ENCODE data around the gene DGKB.

DGKB gene

DNA sequence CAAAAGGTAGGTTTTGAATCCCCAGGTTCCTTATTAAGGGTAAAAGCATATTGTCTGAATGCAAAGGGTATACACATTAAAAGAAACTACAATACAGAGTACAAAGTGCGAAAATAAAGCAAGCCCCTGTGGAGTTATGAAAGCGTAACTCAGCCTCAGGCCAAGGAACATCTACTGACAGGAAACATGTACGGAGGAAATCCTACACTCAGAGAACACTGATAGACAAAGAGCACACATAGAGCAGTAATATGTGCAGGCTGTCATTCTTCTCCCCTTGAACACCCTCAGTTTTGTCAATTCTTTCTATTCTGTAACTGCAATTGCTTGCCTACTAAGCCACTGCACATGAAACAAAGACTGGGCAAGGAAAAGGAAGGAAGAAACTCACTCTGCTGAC, 150.2 kb downstream of the DGKB start:
- DNase-seq, result no peak

GRCh38 chr7:14751461-14751860, 151.1 kb downstream of the DGKB start:
- no peak for DNase-seq

DNA sequence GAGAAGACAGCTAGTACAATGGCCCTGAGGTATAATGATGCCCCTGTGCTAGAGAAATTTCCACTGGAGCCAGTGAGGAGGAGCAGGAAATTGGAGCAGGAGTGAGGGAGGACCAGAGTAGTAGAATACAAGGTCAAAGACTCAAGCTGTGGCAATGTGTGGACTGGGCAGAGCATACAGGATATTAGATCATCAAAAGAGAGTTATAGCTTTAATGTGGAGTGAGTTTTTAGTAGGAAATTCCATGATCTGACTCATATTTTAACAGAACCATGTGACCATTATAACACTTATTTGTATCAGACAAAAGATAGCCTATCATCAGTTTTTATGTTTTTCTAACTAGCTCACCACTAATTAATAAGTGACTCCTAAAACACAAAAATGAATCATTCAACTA, 154.1 kb downstream of the DGKB start:
- DNase-seq, result no peak

GRCh38 chr7:14747701-14748100, 154.8 kb downstream of the DGKB start:
- no peak for DNase-seq

GRCh38 chr7:14745076-14745475, 157.5 kb downstream of the DGKB start:
- DNase-seq, result no peak

GRCh38 chr7:14740606-14741005, 161.9 kb downstream of the DGKB start:
- DNase-seq, result no peak

DNA sequence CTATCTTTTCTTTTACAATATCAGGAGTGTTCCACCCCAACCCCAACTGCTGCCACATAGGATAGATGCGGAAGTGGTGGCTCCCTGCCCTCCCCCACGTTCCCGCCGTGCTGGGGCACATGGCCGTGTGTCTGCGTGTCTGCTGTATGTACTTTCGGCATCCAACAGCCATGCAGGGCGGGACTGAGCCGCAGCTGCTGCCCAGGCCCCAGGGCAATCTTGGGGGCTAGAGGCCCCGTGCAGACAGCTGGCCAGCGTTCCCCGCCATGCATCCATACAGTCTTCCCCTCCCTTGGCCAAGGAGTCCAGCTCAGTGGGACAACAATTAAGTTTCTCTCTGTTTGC, 162.7 kb downstream of the DGKB start:
- DNase-seq, result no peak

- no peak for DNase-seq
These were observed 163.2 kb downstream of the DGKB start for GRCh38 chr7:14739168-14739840.

DNA sequence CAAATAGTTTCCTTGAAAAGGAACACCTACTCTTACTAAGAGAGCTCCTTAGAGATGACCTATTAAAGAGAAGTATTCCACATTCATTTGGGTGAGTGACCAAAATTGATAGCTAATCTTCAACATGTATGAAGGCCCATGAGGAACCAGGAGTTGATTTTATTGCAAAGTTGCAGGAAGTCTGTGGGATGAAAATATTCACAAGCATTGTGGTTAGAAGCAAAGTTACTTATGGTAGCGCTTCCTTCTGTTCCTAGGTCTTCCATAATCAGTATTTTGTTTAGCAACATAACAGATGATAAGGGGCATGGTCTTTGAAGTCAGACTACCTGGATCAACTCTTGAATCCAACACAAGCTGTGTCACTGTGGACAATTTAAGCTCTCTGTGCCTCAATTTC, 164.5 kb downstream of the DGKB start:
- no peak for DNase-seq

- no peak for DNase-seq
These were observed 167.7 kb downstream of the DGKB start for GRCh38 chr7:14734839-14735321.

GRCh38 chr7:14720785-14721184, 181.8 kb downstream of the DGKB start:
- no peak for DNase-seq

DNA sequence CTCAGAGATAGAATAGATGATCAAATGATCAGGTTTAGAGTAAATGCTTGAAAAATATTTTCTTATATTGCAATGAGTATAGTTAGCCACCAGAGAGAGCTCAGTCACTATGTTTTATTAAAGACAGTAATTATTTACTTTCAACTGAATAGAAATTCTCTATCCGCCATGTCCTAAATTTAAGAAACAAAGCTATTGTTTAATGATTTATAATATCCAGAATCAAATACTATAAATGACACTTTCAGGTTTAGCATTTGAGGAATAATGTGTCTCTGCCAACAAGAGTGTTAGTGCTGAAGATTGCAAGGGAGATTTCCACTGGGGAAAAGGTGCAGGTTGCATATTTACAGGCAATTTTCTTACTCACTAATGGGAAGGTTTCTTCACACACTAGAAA, 184.7 kb downstream of the DGKB start:
- DNase-seq, result no peak

- no peak for DNase-seq
These were observed 185.4 kb downstream of the DGKB start for GRCh38 chr7:14717169-14717568.

GRCh38 chr7:14714161-14714728, 188.3 kb downstream of the DGKB start:
- DNase-seq, result peak; percentile 11

- no peak for DNase-seq
These were observed 204.3 kb downstream of the DGKB start for GRCh38 chr7:14698239-14698638.

DNA sequence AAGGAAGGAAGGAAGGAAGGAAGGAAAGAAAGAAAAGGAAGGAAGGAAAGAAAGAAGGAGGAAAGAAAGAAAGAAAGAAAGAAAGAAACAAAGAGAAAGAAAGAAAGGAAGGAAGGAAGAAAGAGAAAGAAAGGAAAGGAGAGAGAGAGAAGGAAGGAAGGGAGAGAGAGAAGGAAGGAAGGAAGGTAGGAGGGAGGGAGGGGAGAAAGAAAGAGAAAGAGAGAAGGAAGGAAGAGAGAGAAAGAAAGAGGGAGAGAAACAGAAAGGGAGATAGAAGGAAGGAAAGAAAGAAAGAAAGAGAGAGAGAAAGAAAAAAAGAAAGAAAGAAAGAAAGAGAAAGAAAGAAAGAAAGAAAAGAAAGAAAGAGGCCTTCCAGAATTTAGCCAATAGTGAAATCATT, 204.9 kb downstream of the DGKB start:
- DNase-seq, result no peak

- DNase-seq, result peak; percentile 19
These were observed 210.9 kb downstream of the DGKB start for GRCh38 chr7:14691597-14692203.

DNA sequence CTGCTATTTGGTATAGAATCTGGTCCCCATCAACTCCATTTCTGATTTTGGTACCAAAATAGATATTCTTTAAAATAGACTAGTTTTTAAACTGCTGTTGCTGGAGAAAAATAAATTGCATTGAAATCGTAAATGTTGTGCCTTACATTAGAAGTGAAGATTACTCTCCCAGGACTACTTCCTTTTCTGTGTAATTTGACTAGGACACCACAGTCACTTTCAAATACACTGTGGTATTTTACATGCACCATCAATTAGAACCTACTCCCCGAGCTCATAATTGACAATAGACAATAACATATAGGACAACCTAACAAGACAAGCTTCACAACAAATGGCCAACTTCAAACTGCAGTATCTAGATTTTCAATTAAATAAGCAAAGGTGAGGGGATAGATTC, 211.5 kb downstream of the DGKB start:
- DNase-seq, result no peak

GRCh38 chr7:14690486-14690885, 212.1 kb downstream of the DGKB start:
- DNase-seq, result no peak

GRCh38 chr7:14690075-14690474, 212.5 kb downstream of the DGKB start:
- DNase-seq, result no peak

- no peak for DNase-seq
These were observed 214.3 kb downstream of the DGKB start for GRCh38 chr7:14688208-14688607.

GRCh38 chr7:14687777-14688176, 214.8 kb downstream of the DGKB start:
- no peak for DNase-seq

DNA sequence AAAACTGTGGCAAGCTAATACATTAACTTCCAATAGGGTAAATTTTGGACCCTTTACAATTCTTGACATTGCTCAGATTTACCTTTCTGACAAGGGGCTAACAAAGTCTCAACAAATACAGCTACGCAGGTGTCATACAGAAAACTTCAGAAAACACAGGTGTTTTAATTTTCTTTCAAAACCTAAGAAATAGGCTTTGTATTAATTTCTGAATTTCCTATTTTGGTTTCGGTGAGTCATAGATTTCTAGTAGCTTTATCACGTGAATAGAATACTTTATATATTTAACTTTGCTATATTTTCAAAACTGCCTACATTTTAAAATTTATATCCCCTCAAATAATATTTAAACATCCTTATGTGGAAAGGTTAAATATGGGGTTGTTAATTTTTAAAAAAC, 215.3 kb downstream of the DGKB start:
- no peak for DNase-seq

GRCh38 chr7:14685167-14685566, 217.4 kb downstream of the DGKB start:
- DNase-seq, result no peak

All from stimulated activated CD4-positive, alpha-beta T cell treated with anti-CD3 and anti-CD28 coated beads, Interleukin-1b, Interleukin-23, amount 100 ng/mL, for 48 hours (primary cell).